Neuronal stem cell (in vitro differentiated cells): ENCODE measurements around the gene SDHB.

Experiments
- DNase-seq: peaks from one replicate; pipeline ENCODE4 v3.0.0-alpha.2; 2013; ENCODE audit warnings: low spot score
- H2AFZ ChIP-seq: one replicate; pipeline ENCODE4 v1.6.1; 2013; ENCODE audit warnings: mild to moderate bottlenecking, low read length, inconsistent platforms
- H2AK5ac ChIP-seq: 2 replicates; pipeline ENCODE4 v1.6.1; 2013; ENCODE audit warnings: low read depth, mild to moderate bottlenecking, inconsistent platforms, low read length, moderate library complexity, mixed read lengths
- H2BK120ac ChIP-seq: 2 replicates; pipeline ENCODE4 v1.6.1; 2013; ENCODE audit warnings: low read depth, mild to moderate bottlenecking, inconsistent platforms, low read length, moderate library complexity, mixed read lengths
- H2BK12ac ChIP-seq: one replicate; pipeline ENCODE4 v1.6.1; 2013; ENCODE audit warnings: low read length, inconsistent platforms
- H2BK15ac ChIP-seq: 2 replicates; pipeline ENCODE4 v1.6.1; 2013; ENCODE audit warnings: mild to moderate bottlenecking, low read length, inconsistent platforms, mixed read lengths
- H2BK5ac ChIP-seq: one replicate; pipeline ENCODE4 v1.6.1; 2013; ENCODE audit warnings: inconsistent platforms, mild to moderate bottlenecking, low read length, moderate library complexity
- H3K14ac ChIP-seq: one replicate; pipeline ENCODE4 v1.6.1; 2013; ENCODE audit warnings: low read length, inconsistent platforms
- H3K18ac ChIP-seq: 2 replicates; pipeline ENCODE4 v1.6.1; 2013; ENCODE audit warnings: low read length, inconsistent platforms
- H3K23ac ChIP-seq: 2 replicates; pipeline ENCODE4 v1.6.1; 2013; ENCODE audit warnings: low read depth, mild to moderate bottlenecking, mixed read lengths, low read length, inconsistent platforms; ENCODE audit not compliant: poor library complexity
- H3K27ac ChIP-seq: replicated peaks from 3 replicates; pipeline ENCODE4 v1.5.1; 2013; ENCODE audit warnings: low read length, inconsistent platforms
- H3K27me3 ChIP-seq, 3 experiments: 2 replicates each; pipeline ENCODE4 v1.6.1; 2013; ENCODE audit warnings: low read length in 3 of 3, mild to moderate bottlenecking in 2 of 3, inconsistent platforms in 1 of 3, low read depth in 1 of 3, mixed read lengths in 1 of 3, moderate library complexity in 1 of 3; ENCODE audit not compliant: control insufficient read depth in 3 of 3, insufficient read depth in 3 of 3
- H3K36me3 ChIP-seq, 2 donors: replicated peaks in 1 of 2; 2 replicates each; pipeline ENCODE4 v1.6.1; 2013; ENCODE audit warnings: low read length in 2 of 2; ENCODE audit not compliant: control insufficient read depth in 2 of 2, insufficient read depth in 2 of 2
- H3K4ac ChIP-seq: 2 replicates; pipeline ENCODE4 v1.6.1; 2013; ENCODE audit warnings: inconsistent platforms, mild to moderate bottlenecking, low read length, moderate library complexity
- H3K4me1 ChIP-seq, 2 donors: 1 replicate in 1 of 2; 2 replicates in 1 of 2; pipeline ENCODE4 v1.6.1; 2013; ENCODE audit warnings: low read length in 2 of 2, low read depth in 1 of 2; ENCODE audit not compliant: control insufficient read depth in 2 of 2, insufficient read depth in 1 of 2
- H3K4me2 ChIP-seq: one replicate; pipeline ENCODE4 v1.6.1; 2013; ENCODE audit warnings: mild to moderate bottlenecking, low read length, inconsistent platforms; ENCODE audit not compliant: insufficient read depth, poor library complexity, severe bottlenecking
- H3K4me3 ChIP-seq, 2 donors: 2 replicates each; pipeline ENCODE4 v1.5.1; 2013; ENCODE audit warnings: low read length in 2 of 2, mild to moderate bottlenecking in 2 of 2, inconsistent platforms in 1 of 2, moderate library complexity in 1 of 2
- H3K79me1 ChIP-seq: one replicate; pipeline ENCODE4 v1.6.1; 2013; ENCODE audit warnings: low read depth, mild to moderate bottlenecking, inconsistent platforms, low read length, moderate library complexity
- H3K9ac ChIP-seq: one replicate; pipeline ENCODE4 v1.6.1; 2013; ENCODE audit warnings: mild to moderate bottlenecking, low read depth, low read length, inconsistent platforms; ENCODE audit not compliant: poor library complexity
- H3K9me3 ChIP-seq, 2 donors: replicated peaks in 1 of 2; 2 replicates each; pipeline versions ENCODE3 to v1.6.1; 2013; ENCODE audit warnings: low read length in 2 of 2, mild to moderate bottlenecking in 2 of 2, inconsistent platforms in 1 of 2, low read depth in 1 of 2, mixed read lengths in 1 of 2, moderate library complexity in 1 of 2; ENCODE audit not compliant: control insufficient read depth in 2 of 2, insufficient read depth in 1 of 2
- H4K8ac ChIP-seq: one replicate; pipeline ENCODE4 v1.6.1; 2013; ENCODE audit warnings: low read depth, mild to moderate bottlenecking, inconsistent platforms, low read length, moderate library complexity
- H4K91ac ChIP-seq: one replicate; pipeline ENCODE4 v1.6.1; 2013; ENCODE audit warnings: low read length, low read depth, mild to moderate bottlenecking, inconsistent platforms; ENCODE audit not compliant: poor library complexity
- WGBS, 2 donors: extraction: QIAGEN DNeasy Blood & Tissue Kit; methylation state at CpG; one replicate each; pipeline ENCODE4 v1.1.7; 2013; ENCODE audit warnings: missing lambda C conversion rate in 2 of 2, mixed read lengths in 1 of 2; ENCODE audit not compliant: insufficient read length in 2 of 2, insufficient replicate concordance in 1 of 2; ENCODE audit errors: extremely low coverage in 2 of 2; 5-methylcytosine and 5-hydroxymethylcytosine counted together

SDHB gene

GRCh38 chr1:16970132-16970910 lies 83.5 kb downstream of the SDHB start:
- Histone ChIP-seq H3K36me3 (peaks cover 44 to 54% of the 10 kb centered on the region in 2 donors), H3K27ac (no peak overlapping the region)
- no CpG with 5 or more reads among the region's 28 CpGs for WGBS, 2 donors

DNA sequence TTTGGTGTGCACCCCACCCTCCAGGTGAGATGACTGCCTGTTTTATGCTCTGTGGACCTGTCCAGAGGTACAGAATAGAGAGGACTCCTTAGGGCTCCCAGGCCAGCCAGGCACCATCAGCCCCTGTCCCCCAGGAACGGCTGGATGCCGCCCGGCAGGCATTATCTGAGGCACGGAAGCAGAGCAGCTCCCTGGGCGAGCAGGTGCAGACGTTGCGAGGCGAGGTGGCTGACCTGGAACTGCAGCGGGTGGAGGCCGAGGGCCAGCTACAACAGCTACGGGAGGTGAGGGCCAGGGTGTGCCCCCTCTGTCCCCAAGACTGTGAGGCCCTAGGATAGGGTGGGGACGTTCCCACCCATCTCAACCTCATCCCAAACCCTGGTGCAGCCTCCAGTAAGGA lies 84.2 kb downstream of the SDHB start:
- no peak overlapping the region for H2BK5ac ChIP-seq
- no peak overlapping the region for H3K27ac ChIP-seq
- peak overlapping the region in 1 of 2 donors; percentile 30 for H3K4me3 ChIP-seq
- no peak overlapping the region for H2AFZ ChIP-seq
- no peaks in the 10 kb centered on the region for H3K9me3 ChIP-seq
- peaks cover 11 to 17% of the 10 kb centered on the region in 2 donors for H3K4me1 ChIP-seq
- DNase-seq: no peak
- H4K91ac ChIP-seq: no peak overlapping the region
- no peak overlapping the region for H2BK15ac ChIP-seq
- H3K9ac ChIP-seq: no peak overlapping the region
- no peak overlapping the region for H3K4ac ChIP-seq
- H3K23ac ChIP-seq: no peak overlapping the region
- WGBS, 2 donors: no CpG with 5 or more reads among the region's 12 CpGs
- H4K8ac ChIP-seq: no peak overlapping the region
- no peak overlapping the region for H3K18ac ChIP-seq
- no peak overlapping the region for H2AK5ac ChIP-seq
- no peak overlapping the region for H3K4me2 ChIP-seq
- H3K27me3 ChIP-seq: no peaks in the 10 kb centered on the region
- peaks cover 3% of the 10 kb centered on the region for H3K79me1 ChIP-seq
- no peak overlapping the region for H2BK120ac ChIP-seq
- no peak overlapping the region for H3K14ac ChIP-seq
- no peak overlapping the region for H2BK12ac ChIP-seq
- peaks cover 44 to 50% of the 10 kb centered on the region in 2 donors for H3K36me3 ChIP-seq

More at GRCh38 chr1:16970132-16970910, 83.5 kb downstream of the SDHB start:
- Histone ChIP-seq H3K4me1 (peaks cover 11 to 17% of the 10 kb centered on the region in 2 donors), H3K9ac (no peak overlapping the region), H3K4me2 (no peak overlapping the region), H3K27me3 (no peaks in the 10 kb centered on the region), H2BK5ac (peak overlapping the region; percentile 49), H3K23ac (peak overlapping the region; percentile 40), H3K18ac (no peak overlapping the region), H2BK12ac (no peak overlapping the region), H3K79me1 (peaks cover 7% of the 10 kb centered on the region), H4K91ac (no peak overlapping the region), H2BK120ac (no peak overlapping the region), H3K4me3 (no peak overlapping the region), H2AK5ac (no peak overlapping the region), H3K4ac (no peak overlapping the region), H2AFZ (no peak overlapping the region), H3K9me3 (no peaks in the 10 kb centered on the region), H4K8ac (no peak overlapping the region), H2BK15ac (no peak overlapping the region), H3K14ac (no peak overlapping the region)
- no peak for DNase-seq

GRCh38 chr1:16969057-16969611 lies 84.7 kb downstream of the SDHB start:
- H2BK15ac ChIP-seq: no peak overlapping the region
- no peaks in the 10 kb centered on the region for H3K27me3 ChIP-seq
- H3K4me2 ChIP-seq: no peak overlapping the region
- no peak overlapping the region for H4K91ac ChIP-seq
- WGBS, 2 donors: no CpG with 5 or more reads among the region's 14 CpGs
- no peak overlapping the region for H3K4ac ChIP-seq
- no peak overlapping the region for H3K4me3 ChIP-seq
- no peak overlapping the region for H2AFZ ChIP-seq
- no peaks in the 10 kb centered on the region for H3K9me3 ChIP-seq
- no peak overlapping the region for H3K18ac ChIP-seq
- peaks cover 11 to 17% of the 10 kb centered on the region in 2 donors for H3K4me1 ChIP-seq
- H3K27ac ChIP-seq: no peak overlapping the region
- no peak for DNase-seq
- H2BK5ac ChIP-seq: no peak overlapping the region
- H2BK120ac ChIP-seq: no peak overlapping the region
- H2AK5ac ChIP-seq: no peak overlapping the region
- peaks cover 44 to 50% of the 10 kb centered on the region in 2 donors for H3K36me3 ChIP-seq
- peak overlapping the region; percentile 40 for H3K23ac ChIP-seq
- no peak overlapping the region for H3K14ac ChIP-seq
- no peak overlapping the region for H3K9ac ChIP-seq
- H2BK12ac ChIP-seq: no peak overlapping the region
- H4K8ac ChIP-seq: no peak overlapping the region
- peaks cover 3% of the 10 kb centered on the region for H3K79me1 ChIP-seq
